H1 (cell line): ENCODE results near the gene NR4A2. TPM values are rescaled to one million over a fixed set of nuclear protein-coding genes. Genes with fewer than 3 reads are reported as not detected.
A peak's percentile ranks its signal among the peaks of the same experiment; 100 is the strongest.

Experiments used
- BCL11A ChIP-seq, 2 experiments: IDR thresholded peaks; one replicate each; pipeline ENCODE4 v1.6.1; 2011; ENCODE audit warnings: low read depth in 2 of 2, low read length in 2 of 2, mild to moderate bottlenecking in 2 of 2
- BRCA1 ChIP-seq: IDR thresholded peaks from 2 replicates; pipeline ENCODE4 v1.6.1; 2012; ENCODE audit warnings: low read depth, low read length, improper control_type of control experiment
- CBX8 ChIP-seq: fragments of 300-800, 300-1000 bp; sonication (generic); IDR thresholded peaks from 2 replicates; pipeline ENCODE4 v1.7.1; 2016; ENCODE audit warnings: low read depth, low read length, borderline replicate concordance
- CHD2 ChIP-seq: IDR thresholded peaks from 2 replicates; pipeline ENCODE4 v1.6.1; 2012; ENCODE audit warnings: low read length, improper control_type of control experiment
- CHD7 ChIP-seq: fragments of 300-600 bp; sonication (generic); IDR thresholded peaks from 2 replicates; pipeline ENCODE4 v1.7.1; 2012; ENCODE audit warnings: low read length, moderate library complexity, mild to moderate bottlenecking, inconsistent platforms; ENCODE audit not compliant: insufficient replicate concordance
- GABPA ChIP-seq: IDR thresholded peaks from 2 replicates; pipeline ENCODE4 v1.6.1; 2011; ENCODE audit warnings: mild to moderate bottlenecking, low read length, moderate library complexity, borderline replicate concordance; ENCODE audit not compliant: insufficient read depth
- JUN ChIP-seq: IDR thresholded peaks from 2 replicates; pipeline ENCODE4 v1.6.1; 2011; ENCODE audit warnings: low read depth, mild to moderate bottlenecking, improper control_type of control experiment, low read length
- RXRA ChIP-seq: IDR thresholded peaks from 2 replicates; pipeline ENCODE4 v1.6.1; 2011; ENCODE audit warnings: low read depth, mild to moderate bottlenecking, low read length, moderate library complexity; ENCODE audit not compliant: insufficient read depth
- SAP30 ChIP-seq: fragments of 300-600 bp; sonication (generic); IDR thresholded peaks from 2 replicates; pipeline ENCODE4 v1.7.1; 2012; ENCODE audit warnings: low read length, moderate library complexity, mild to moderate bottlenecking, inconsistent platforms; ENCODE audit not compliant: insufficient read depth, insufficient replicate concordance
- ZNF274 ChIP-seq: IDR thresholded peaks from 2 replicates; pipeline ENCODE4 v1.7.0; 2012; ENCODE audit warnings: low read length, borderline replicate concordance; ENCODE audit errors: extremely low read depth
- polyA plus RNA-seq, 7 experiments: library from polyadenylated mRNA; depleted of rRNA in 3 of 7; stranded (reverse) in 5 of 7; unstranded in 2 of 7; fragments of >200 nt in 5 of 7; fragments of 200-250 nt in 2 of 7; gene quantifications; 1 replicate in 5 of 7; 2 replicates in 1 of 7; 4 replicates in 1 of 7; pipeline versions ENCODE4 v1.2.1 to v1.2.3, GENCODE V29; 2011 to 2013; ENCODE audit warnings: missing spikeins in 2 of 7, mixed read lengths in 2 of 7
- total RNA-seq: library from RNA; stranded (reverse); fragmentation: NEBNext Ultra II Directional; extraction: Animal tissue kit (Norgen Biotek cat#: 25700); gene quantifications from 2 replicates; pipeline ENCODE4 v1.2.1, GENCODE V29; 2021

Gene NR4A2
- total and polyA plus RNA-seq, 2 of the 8 experiments (the other 6 are each of a cell fraction or from before 2014, with no cell fraction given) = 0.15 to 1.7 TPM

GRCh38 chr2:156332534-156333273 is at the start of gene NR4A2 (continued):
- TF ChIP-seq CHD7 (no peak), JUN (no peak), CHD2 (peak; percentile 9; the same call in 1 of the 2 replicates), CBX8 (no peak), ZNF274 (no peak), RXRA (no peak), SAP30 (no peak), GABPA (no peak), BCL11A (IDR thresholded peaks at IDR 0.05; ENCODE audit: low read depth in 2 of 2, low read length in 2 of 2) (no peak), BRCA1 (no peak)
